Neural cell (in vitro differentiated cells): ENCODE data around the gene ARPC1B.

Source experiments
- EP300 ChIP-seq: fragments of 450-650 bp; conservative IDR thresholded peaks from 2 replicates; pipeline ENCODE4 v1.6.1; 2014; ENCODE audit warnings: antibody characterized with exemption, mild to moderate bottlenecking, moderate library complexity; ENCODE audit not compliant: poor library complexity, severe bottlenecking
- EZH2 ChIP-seq: fragments of 200-600, 300-800 bp; shearing (Covaris generic), sonication (generic); IDR thresholded peaks from 2 replicates; pipeline ENCODE4 v1.6.1; 2014; ENCODE audit warnings: antibody characterized with exemption, low read length, borderline replicate concordance, mild to moderate bottlenecking; ENCODE audit not compliant: insufficient read depth, poor library complexity, severe bottlenecking
- MXI1 ChIP-seq: fragments of 450-650 bp; conservative IDR thresholded peaks from 2 replicates; pipeline ENCODE4 v1.6.1; 2014; ENCODE audit warnings: antibody characterized with exemption, mild to moderate bottlenecking; ENCODE audit not compliant: poor library complexity, severe bottlenecking
- POLR2AphosphoS5 ChIP-seq: IDR thresholded peaks from 2 replicates; pipeline ENCODE4 v1.6.1; 2012
- RAD21 ChIP-seq: fragments of 450-650 bp; conservative IDR thresholded peaks from 2 replicates; pipeline ENCODE4 v1.6.1; 2014; ENCODE audit warnings: antibody characterized with exemption, mild to moderate bottlenecking, moderate library complexity
- REST ChIP-seq: IDR thresholded peaks from 2 replicates; pipeline ENCODE4 v1.6.1; 2012; ENCODE audit warnings: borderline replicate concordance
- SMC3 ChIP-seq: fragments of 450-650 bp; conservative IDR thresholded peaks from 2 replicates; pipeline ENCODE4 v1.6.1; 2014; ENCODE audit warnings: antibody characterized with exemption, mild to moderate bottlenecking, moderate library complexity; ENCODE audit not compliant: poor library complexity
- TAF1 ChIP-seq: IDR thresholded peaks from 2 replicates; pipeline ENCODE4 v1.6.1; 2012; ENCODE audit warnings: low read depth
- TF ChIP-seq, protein P1 (sequence below): fragments of 450-650 bp; IDR thresholded peaks from 2 replicates; pipeline ENCODE4 v1.5.1; 2014; ENCODE audit warnings: antibody characterized with exemption, mild to moderate bottlenecking, moderate library complexity; ENCODE audit not compliant: poor library complexity, severe bottlenecking

- TF ChIP-seq, protein P1, sequence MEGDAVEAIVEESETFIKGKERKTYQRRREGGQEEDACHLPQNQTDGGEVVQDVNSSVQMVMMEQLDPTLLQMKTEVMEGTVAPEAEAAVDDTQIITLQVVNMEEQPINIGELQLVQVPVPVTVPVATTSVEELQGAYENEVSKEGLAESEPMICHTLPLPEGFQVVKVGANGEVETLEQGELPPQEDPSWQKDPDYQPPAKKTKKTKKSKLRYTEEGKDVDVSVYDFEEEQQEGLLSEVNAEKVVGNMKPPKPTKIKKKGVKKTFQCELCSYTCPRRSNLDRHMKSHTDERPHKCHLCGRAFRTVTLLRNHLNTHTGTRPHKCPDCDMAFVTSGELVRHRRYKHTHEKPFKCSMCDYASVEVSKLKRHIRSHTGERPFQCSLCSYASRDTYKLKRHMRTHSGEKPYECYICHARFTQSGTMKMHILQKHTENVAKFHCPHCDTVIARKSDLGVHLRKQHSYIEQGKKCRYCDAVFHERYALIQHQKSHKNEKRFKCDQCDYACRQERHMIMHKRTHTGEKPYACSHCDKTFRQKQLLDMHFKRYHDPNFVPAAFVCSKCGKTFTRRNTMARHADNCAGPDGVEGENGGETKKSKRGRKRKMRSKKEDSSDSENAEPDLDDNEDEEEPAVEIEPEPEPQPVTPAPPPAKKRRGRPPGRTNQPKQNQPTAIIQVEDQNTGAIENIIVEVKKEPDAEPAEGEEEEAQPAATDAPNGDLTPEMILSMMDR, result no peak
- TF ChIP-seq EP300 (no peak), MXI1 (no peak), EZH2 (no peak), REST (no peak), TAF1 (no peak), POLR2AphosphoS5 (no peak), SMC3 (no peak), RAD21 (no peak)
Measured at GRCh38 chr7:99357701-99358490, 16.6 kb upstream of the ARPC1B start.
